Vagina (tissue), 2 donors: Measurements from ENCODE around the gene PDPR. TPM values are rescaled to one million over a fixed set of nuclear protein-coding genes. Genes with fewer than 3 reads are reported as not detected.
"Not testable (repeated sequence)": the region's sequence is repeated elsewhere in the genome, so short reads cannot be mapped to it uniquely, and the experiment has no call there.

Source experiments
- DNase-seq, 2 donors: peaks; one replicate each; pipeline ENCODE4 v3.0.0-alpha.2; 2017; ENCODE audit errors: extremely low spot score in 2 of 2
- H3K27ac ChIP-seq: fragments of 200-600 bp; sonication (generic); one replicate; pipeline ENCODE4 v1.5.1; 2019
- H3K27me3 ChIP-seq: fragments of 200-600 bp; sonication (generic); one replicate; pipeline ENCODE4 v1.5.1; 2019
- H3K36me3 ChIP-seq, 2 donors: fragments of 200-600 bp; sonication (generic); one replicate each; pipeline ENCODE4 v1.5.1; 2017 to 2019
- H3K4me1 ChIP-seq: fragments of 200-600 bp; sonication (generic); one replicate; pipeline ENCODE4 v1.5.1; 2019
- H3K4me3 ChIP-seq, 2 donors: fragments of 200-600 bp; sonication (generic); 1 replicate in 1 of 2; 2 replicates in 1 of 2; pipeline ENCODE4 v1.5.1; 2016 to 2019
- H3K9me3 ChIP-seq: fragments of 200-600 bp; sonication (generic); one replicate; pipeline ENCODE4 v1.5.1; 2019
- intact Hi-C: fragments of 100-400 bp; cut with DNase I; formaldehyde crosslinking; loops from one replicate; pipeline ENCODE4 v1.15.1; 2023
- small RNA-seq: library from RNA; depleted of rRNA; stranded (forward); fragments of <200 nt; gene quantifications from one replicate; pipeline ENCODE3, GENCODE V24; 2016
- total RNA-seq: library from RNA; depleted of rRNA; stranded (reverse); fragments of >200 nt; gene quantifications from one replicate; pipeline ENCODE4 v1.2.3, GENCODE V29; 2016

Gene PDPR
- total RNA-seq, 1 donor from 2014 or later: 20.4 TPM

GRCh38 chr16:70199170-70199569, 85.0 kb downstream of the PDPR start:
- H3K9me3 ChIP-seq, intact Hi-C loops, H3K27ac ChIP-seq, H3K36me3 ChIP-seq, H3K4me1 ChIP-seq, H3K27me3 ChIP-seq, H3K4me3 ChIP-seq, DNase-seq: not testable (repeated sequence)

GRCh38 chr16:70200063-70200462, 85.9 kb downstream of the PDPR start:
- H3K9me3 ChIP-seq, H3K36me3 ChIP-seq, H3K27me3 ChIP-seq, DNase-seq, H3K27ac ChIP-seq, H3K4me3 ChIP-seq, intact Hi-C loops, H3K4me1 ChIP-seq: not testable (repeated sequence)

GRCh38 chr16:70203508-70203907, 89.4 kb downstream of the PDPR start:
- not testable (repeated sequence) for H3K36me3 ChIP-seq, H3K4me3 ChIP-seq

DNA sequence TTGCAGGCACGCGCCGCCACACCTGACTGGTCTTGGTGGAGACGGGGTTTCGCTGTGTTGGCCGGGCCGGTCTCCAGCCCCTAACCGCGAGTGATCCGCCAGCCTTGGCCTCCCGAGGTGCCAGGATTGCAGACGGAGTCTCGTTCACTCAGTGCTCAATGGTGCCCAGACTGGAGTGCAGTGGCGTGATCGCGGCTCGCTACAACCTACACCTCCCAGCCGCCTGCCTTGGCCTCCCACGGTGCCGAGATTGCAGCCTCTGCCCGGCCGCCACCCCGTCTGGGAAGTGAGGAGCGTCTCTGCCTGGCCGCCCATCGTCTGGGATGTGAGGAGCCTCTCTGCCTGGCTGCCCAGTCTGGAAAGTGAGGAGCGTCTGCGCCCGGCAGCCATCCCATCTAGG, 89.9 kb downstream of the PDPR start:
- intact Hi-C loops, H3K4me3 ChIP-seq, H3K4me1 ChIP-seq, H3K27ac ChIP-seq, DNase-seq, H3K27me3 ChIP-seq, H3K9me3 ChIP-seq, H3K36me3 ChIP-seq: not testable (repeated sequence)

More at GRCh38 chr16:70203508-70203907, 89.4 kb downstream of the PDPR start:
- H3K9me3 ChIP-seq, H3K27me3 ChIP-seq, intact Hi-C loops, H3K4me1 ChIP-seq, DNase-seq, H3K27ac ChIP-seq: not testable (repeated sequence)

- H3K27me3 ChIP-seq, H3K9me3 ChIP-seq, H3K36me3 ChIP-seq, DNase-seq, H3K4me3 ChIP-seq, H3K27ac ChIP-seq, H3K4me1 ChIP-seq, intact Hi-C loops: not testable (repeated sequence)
Observed at GRCh38 chr16:70204668-70205405, 90.7 kb downstream of the PDPR start.

GRCh38 chr16:70206382-70206781, 92.2 kb downstream of the PDPR start:
- intact Hi-C loops, H3K27ac ChIP-seq: not testable (repeated sequence)

More at GRCh38 chr16:70206382-70206781, 92.2 kb downstream of the PDPR start:
- DNase-seq, H3K9me3 ChIP-seq, H3K27me3 ChIP-seq, H3K4me1 ChIP-seq, H3K4me3 ChIP-seq, H3K36me3 ChIP-seq: not testable (repeated sequence)

Small RNA genes within 50 kb of the gene (small RNA-seq; reads per million reads assigned to genes)
- not detected for gene AC009060.2

Other genes with a start within 250 kb of the PDPR start
- 1.2 TPM for gene CLEC18A, start 163.0 kb upstream of the PDPR start, total RNA-seq
- gene CLEC18C, start 59.5 kb downstream of the PDPR start, total RNA-seq: 8.1 TPM
- 19.2 TPM for gene EXOSC6, start 137.6 kb downstream of the PDPR start, total RNA-seq
- gene AARS1, start 175.2 kb downstream of the PDPR start, total RNA-seq: 54.3 TPM
- gene DDX19B, start 184.9 kb downstream of the PDPR start, total RNA-seq: 47.6 TPM
- 30.0 TPM for gene DDX19A, start 232.6 kb downstream of the PDPR start, total RNA-seq